KOPT-K1 (cell line): ENCODE data around the gene FAM78A.

ENCODE experiments used
- H3K27ac ChIP-seq: fragments of 200-600 bp; sonication (generic); 2 replicates; pipeline ENCODE4 v1.5.1; 2016; ENCODE audit warnings: antibody characterized with exemption, mild to moderate bottlenecking, low read depth, low read length; ENCODE audit not compliant: poor library complexity, severe bottlenecking
- H3K36me3 ChIP-seq: fragments of 200-600 bp; sonication (generic); 2 replicates; pipeline ENCODE4 v1.5.1; 2017; ENCODE audit warnings: antibody characterized with exemption, mild to moderate bottlenecking, low read length, moderate library complexity; ENCODE audit not compliant: insufficient read depth
- H3K9me3 ChIP-seq: fragments of 200-600 bp; sonication (generic); 2 replicates; pipeline ENCODE4 v1.5.1; 2017; ENCODE audit warnings: antibody characterized with exemption, low read length, mild to moderate bottlenecking; ENCODE audit not compliant: insufficient read depth, poor library complexity, severe bottlenecking

The FAM78A gene

GRCh38 chr9:131291795-131292315 lies 15.5 kb upstream of the FAM78A start:
- no peaks in the 10 kb centered on the region for H3K9me3 ChIP-seq
- no peaks in the 10 kb centered on the region for H3K36me3 ChIP-seq
- H3K27ac ChIP-seq, result no peak overlapping the region

- Histone ChIP-seq H3K27ac (no peak overlapping the region), H3K36me3 (no peaks in the 10 kb centered on the region), H3K9me3 (no peaks in the 10 kb centered on the region)
These were observed 14.6 kb upstream of the FAM78A start for GRCh38 chr9:131290767-131291370.

GRCh38 chr9:131290036-131290766 lies 13.9 kb upstream of the FAM78A start:
- Histone ChIP-seq H3K27ac (no peak overlapping the region), H3K36me3 (no peaks in the 10 kb centered on the region), H3K9me3 (no peaks in the 10 kb centered on the region)

- no peaks in the 10 kb centered on the region for H3K9me3 ChIP-seq
- H3K27ac ChIP-seq, result no peak within 1 kb of the TSS
- H3K36me3 ChIP-seq, result no peaks in the 10 kb centered on the region
These were observed 13.2 kb upstream of the FAM78A start, which contains the start of gene PLPP7 for GRCh38 chr9:131289301-131290035. TSS of gene PLPP7 (plus strand) at chr9:131289723. CDS start at chr9:131289998, 275 bp downstream.

- Histone ChIP-seq H3K9me3 (no peaks in the 10 kb centered on the region), H3K36me3 (no peaks in the 10 kb centered on the region), H3K27ac (no peak overlapping the region)
These were observed 11.9 kb upstream of the FAM78A start for GRCh38 chr9:131288217-131288616.

- Histone ChIP-seq H3K36me3 (no peaks in the 10 kb centered on the region), H3K9me3 (no peaks in the 10 kb centered on the region), H3K27ac (no peak overlapping the region)
These were observed 11.0 kb upstream of the FAM78A start for GRCh38 chr9:131287359-131287758.

GRCh38 chr9:131284856-131285255 lies 8.5 kb upstream of the FAM78A start:
- H3K9me3 ChIP-seq, result no peaks in the 10 kb centered on the region
- H3K36me3 ChIP-seq, result no peaks in the 10 kb centered on the region
- H3K27ac ChIP-seq, result no peak overlapping the region

GRCh38 chr9:131282688-131283422 lies 6.5 kb upstream of the FAM78A start:
- no peak overlapping the region for H3K27ac ChIP-seq
- no peaks in the 10 kb centered on the region for H3K36me3 ChIP-seq
- no peaks in the 10 kb centered on the region for H3K9me3 ChIP-seq

- Histone ChIP-seq H3K36me3 (no peaks in the 10 kb centered on the region), H3K27ac (no peak overlapping the region), H3K9me3 (no peaks in the 10 kb centered on the region)
These were observed 5.9 kb upstream of the FAM78A start for GRCh38 chr9:131282175-131282574.

GRCh38 chr9:131281119-131281965 lies 5.0 kb upstream of the FAM78A start:
- Histone ChIP-seq H3K36me3 (no peaks in the 10 kb centered on the region), H3K9me3 (no peaks in the 10 kb centered on the region), H3K27ac (no peak overlapping the region)

- H3K27ac ChIP-seq, result no peak overlapping the region
- H3K36me3 ChIP-seq, result no peaks in the 10 kb centered on the region
- no peaks in the 10 kb centered on the region for H3K9me3 ChIP-seq
These were observed 4.3 kb upstream of the FAM78A start for GRCh38 chr9:131280660-131281059.

GRCh38 chr9:131279863-131280570 lies 3.7 kb upstream of the FAM78A start:
- Histone ChIP-seq H3K9me3 (no peaks in the 10 kb centered on the region), H3K36me3 (no peaks in the 10 kb centered on the region), H3K27ac (no peak overlapping the region)

GRCh38 chr9:131279196-131279862 lies 3.0 kb upstream of the FAM78A start:
- Histone ChIP-seq H3K27ac (no peak overlapping the region), H3K9me3 (no peaks in the 10 kb centered on the region), H3K36me3 (no peaks in the 10 kb centered on the region)
